IPS-NIHi7 (cell line): ENCODE data around the gene TCF7L1.
"Not testable (repeated sequence)": the region's sequence is repeated elsewhere in the genome, so short reads cannot be mapped to it uniquely, and the experiment has no call there.

Source experiments
- DNase-seq: peaks from one replicate; pipeline ENCODE4 v3.0.0; 2012; ENCODE audit warnings: mixed read lengths; ENCODE audit errors: extremely low spot score

TCF7L1 gene

GRCh38 chr2:85132397-85132796, 795 bp upstream of the TCF7L1 start:
- DNase-seq = no peak

- DNase-seq = peak; percentile 45
These were observed 611 bp downstream of the TCF7L1 start for GRCh38 chr2:85133751-85134254.

- DNase-seq = peak; percentile 63
These were observed 1.2 kb downstream of the TCF7L1 start for GRCh38 chr2:85134255-85134895.

DNA sequence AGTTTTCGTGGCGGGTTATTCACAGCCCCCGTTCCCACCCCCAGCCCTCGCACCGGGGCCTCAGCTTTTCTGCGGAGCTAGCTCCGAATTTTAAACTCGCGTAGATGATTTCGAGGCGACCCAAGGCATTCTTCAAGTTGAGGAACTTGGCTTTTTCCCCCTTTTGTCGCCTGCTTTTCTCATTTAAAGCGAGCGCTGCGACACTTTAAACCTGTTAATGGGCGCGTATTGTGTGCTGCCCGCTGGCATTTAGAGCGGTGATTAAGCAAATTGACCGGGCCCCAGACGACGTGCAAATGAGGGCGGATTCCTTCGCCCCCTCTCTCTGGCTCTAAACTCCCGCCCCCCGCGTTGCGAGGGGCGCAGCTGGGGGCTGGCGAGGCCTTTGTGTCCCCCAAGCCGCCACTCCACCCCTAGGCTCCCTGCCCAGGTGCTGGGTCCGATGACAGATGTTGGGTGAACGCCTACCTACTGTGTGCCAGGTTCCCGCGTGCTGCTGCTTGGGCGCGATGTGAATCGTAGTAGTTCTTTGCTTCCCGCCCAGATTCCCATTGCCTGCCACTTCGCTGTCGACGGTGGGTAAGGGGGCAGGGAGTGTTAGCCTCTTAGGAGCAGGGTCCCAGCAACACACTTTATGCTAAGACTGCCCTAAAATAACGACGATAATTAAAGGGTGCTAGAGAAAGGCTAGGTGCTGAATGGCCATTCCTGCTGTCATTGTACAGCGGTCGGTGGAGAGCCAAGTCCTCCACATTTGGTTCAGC, 1.9 kb downstream of the TCF7L1 start:
- DNase-seq = peak; percentile 72

DNA sequence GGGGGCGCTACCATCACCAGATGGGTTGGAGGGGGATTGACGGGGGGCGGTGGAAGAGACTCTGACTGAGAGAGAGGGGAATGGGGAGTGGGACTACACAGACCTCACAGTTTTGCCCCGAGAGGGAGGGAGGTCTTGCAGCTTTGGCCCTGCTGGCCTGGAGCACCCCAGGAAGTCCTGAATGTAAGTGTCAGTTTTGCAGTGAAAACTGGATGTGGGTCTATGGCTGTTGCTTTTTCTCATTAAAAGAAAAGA, 2.4 kb downstream of the TCF7L1 start:
- no peak for DNase-seq

- no peak for DNase-seq
These were observed 4.0 kb downstream of the TCF7L1 start for GRCh38 chr2:85137156-85137555.

DNA sequence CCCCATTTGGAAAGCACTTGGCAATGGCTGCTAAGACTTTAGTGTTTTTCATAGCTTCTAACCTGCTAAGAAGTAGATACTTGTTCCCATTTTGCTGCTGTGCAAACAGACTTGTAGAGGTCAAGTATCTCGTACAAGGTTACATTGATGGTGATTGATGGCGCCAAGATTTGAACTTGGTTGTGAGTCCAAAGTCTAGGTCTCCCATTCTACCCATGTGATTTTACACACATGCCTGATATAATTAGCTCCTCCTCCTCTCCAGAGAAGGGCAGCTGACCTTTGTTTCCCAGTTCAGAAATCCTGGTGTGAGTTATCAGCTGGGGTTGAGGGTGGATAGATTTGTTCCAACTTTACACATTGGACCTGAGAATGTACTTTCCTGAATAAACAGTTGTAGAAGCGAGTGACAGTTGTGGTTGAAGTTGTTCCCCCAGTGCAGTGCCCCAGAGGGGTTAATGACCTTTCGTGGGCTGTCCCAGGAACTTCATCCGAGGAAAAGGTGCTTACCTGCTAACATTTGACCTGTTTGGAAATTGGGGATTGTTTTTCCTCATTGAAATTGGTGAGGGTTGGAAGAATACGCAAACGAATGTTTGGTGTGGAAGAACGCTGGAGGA, 10.4 kb downstream of the TCF7L1 start:
- DNase-seq = no peak

- no peak for DNase-seq
These were observed 12.1 kb downstream of the TCF7L1 start for GRCh38 chr2:85145116-85145820.

GRCh38 chr2:85148190-85148589, 15.0 kb downstream of the TCF7L1 start:
- DNase-seq = no peak

DNA sequence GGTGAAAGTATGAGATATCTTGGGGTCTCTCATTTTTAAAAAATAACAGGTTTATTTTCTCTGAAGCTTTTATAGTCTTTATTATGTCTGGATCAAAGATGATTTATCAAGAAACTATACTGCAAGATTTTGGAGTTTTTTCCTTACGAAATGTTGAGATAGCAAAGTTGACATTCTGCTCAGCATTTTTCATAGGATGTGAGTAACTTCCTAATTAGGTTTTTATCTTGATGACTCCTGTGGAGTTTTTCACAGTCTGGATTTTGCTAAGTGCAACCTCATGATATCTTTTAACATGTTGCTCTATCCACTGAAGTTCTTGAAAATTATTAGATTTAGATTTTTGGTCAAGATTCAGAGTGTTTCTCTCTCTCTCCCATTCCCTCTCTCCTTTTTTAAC, 17.8 kb downstream of the TCF7L1 start:
- no peak for DNase-seq

DNA sequence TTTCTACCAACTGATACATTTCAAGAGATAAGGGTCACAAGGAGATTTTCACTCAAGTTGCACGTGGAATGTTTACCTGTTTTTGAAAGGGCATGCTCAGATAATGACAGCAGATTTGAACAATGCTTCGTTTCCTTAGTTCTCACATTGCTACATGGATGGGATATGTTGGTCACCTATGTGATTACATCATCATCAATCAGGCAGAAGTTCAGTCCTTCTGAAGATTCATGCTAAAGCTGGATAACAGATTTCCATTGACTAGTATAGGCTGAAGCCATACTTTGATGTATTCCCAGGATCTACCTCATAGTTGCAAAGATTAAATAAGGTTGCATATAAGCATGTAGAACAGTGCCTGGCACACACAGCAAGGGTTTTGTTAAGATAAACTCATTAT, 19.7 kb downstream of the TCF7L1 start:
- no peak for DNase-seq

DNA sequence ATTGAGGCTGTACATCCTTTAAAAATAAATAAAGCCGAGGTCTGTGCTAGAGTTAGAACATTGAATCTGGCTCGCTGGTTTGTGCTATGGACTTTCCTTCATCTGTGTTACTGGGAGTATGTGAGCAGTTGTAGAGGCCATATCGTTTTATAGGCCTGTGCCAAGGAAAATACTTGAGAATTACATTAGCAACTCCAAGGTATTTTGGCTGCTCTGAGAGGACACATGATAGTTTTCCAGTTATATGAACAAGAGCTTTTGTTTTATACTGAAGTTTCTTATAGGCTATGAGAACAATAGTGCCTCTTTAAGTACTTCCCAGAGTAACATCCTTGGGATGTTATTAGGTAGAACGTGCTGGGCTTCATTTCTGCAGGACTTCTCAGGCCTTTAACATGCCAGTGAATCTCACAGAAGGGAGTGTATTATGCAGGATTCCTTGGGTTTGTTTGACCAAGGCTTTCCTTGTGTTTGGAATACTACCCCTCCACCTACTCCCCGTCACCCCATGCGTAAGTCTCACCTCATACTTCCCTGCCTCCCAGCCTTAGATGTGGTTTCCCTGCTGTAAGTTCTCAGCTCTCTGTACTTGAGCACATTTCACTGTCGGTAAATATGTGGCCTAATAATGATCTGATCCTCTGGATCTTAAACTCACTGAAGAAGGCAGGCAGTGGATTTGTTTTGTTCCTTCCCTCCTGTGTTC, 21.0 kb downstream of the TCF7L1 start:
- no peak for DNase-seq

DNA sequence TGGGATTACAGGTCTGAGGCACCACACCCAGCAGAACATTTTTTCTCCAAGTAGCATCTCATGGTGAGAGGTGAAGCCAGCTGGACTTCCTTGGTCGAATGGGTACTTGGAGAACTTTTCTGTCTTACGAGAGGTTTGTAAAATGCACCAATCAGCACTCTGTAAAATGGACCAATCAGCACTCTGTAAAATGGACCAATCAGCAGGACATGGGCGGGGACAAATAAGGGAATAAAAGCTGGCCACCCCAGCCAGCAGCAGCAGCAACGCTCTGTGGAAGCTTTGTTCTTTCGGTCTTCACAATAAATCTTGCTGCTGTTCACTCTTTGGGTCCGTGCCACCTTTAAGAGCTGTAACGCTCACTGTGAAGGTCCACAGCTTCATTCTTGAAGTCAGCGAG, 21.9 kb downstream of the TCF7L1 start:
- not testable (repeated sequence) for DNase-seq

- DNase-seq = no peak
These were observed 23.0 kb downstream of the TCF7L1 start for GRCh38 chr2:85156153-85156552.

GRCh38 chr2:85156619-85157018, 23.4 kb downstream of the TCF7L1 start:
- no peak for DNase-seq

DNA sequence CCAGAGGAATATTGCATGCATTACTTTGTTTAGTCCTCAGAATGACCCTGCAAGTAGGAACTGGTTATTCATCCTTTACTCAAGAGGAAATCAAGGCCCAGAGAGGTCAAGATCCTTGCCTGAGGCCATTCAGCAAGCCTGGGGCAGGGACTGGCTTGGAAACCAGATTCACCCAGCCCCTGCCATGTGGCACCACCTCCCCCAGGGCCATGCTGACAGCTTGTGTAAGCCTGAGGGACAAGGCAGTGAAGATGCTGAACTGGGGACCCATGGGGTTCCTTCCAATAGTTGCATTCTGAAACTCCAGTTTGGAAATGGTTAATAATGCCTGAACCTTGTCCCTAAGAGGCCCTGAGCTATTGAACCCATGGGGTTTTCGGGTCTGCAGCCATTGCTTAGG, 24.2 kb downstream of the TCF7L1 start:
- DNase-seq = no peak

DNA sequence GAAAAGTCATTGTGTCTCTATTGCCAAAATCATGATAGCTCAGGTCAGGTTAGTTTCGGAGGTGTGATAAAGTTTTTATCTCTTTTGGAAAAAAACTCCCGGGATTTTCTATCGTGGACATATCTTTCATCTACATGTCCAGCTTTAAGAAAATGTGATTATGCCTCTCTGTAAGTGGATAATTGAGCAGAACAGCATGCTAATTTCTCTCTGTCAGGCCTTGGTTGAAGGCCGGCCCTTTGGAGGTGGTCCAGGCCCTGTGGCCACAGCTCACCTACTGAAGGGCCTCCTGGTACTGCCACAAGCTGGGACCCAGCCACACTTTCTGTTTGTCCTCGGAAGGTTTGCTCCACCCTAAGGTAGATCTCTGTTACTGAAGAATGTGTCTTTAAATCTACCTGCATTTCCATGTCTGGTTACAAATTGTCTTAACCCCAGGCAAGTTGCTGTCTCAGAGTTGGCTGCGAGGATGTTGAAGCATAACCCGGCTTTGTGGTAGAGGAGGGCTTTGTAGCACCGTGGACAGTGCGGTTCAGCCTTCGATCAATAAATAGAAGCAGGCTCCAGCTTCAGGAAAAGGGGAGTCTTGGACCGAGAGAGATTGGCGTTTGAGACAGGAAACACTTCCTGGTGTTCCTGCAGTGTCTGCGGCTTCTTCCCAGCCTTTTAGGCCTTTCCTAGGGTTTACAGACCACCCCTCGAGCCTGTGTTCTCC, 25.5 kb downstream of the TCF7L1 start:
- no peak for DNase-seq

GRCh38 chr2:85159589-85159988, 26.4 kb downstream of the TCF7L1 start:
- no peak for DNase-seq

GRCh38 chr2:85160966-85161960, 28.1 kb downstream of the TCF7L1 start:
- no peak for DNase-seq

GRCh38 chr2:85162746-85163301, 29.6 kb downstream of the TCF7L1 start:
- no peak for DNase-seq
